H9 (cell line): ENCODE measurements around the gene LIMA1. TPM values are rescaled to one million over a fixed set of nuclear protein-coding genes. Genes with fewer than 3 reads are reported as not detected.

ENCODE experiments used
- DNase-seq: peaks from one replicate; pipeline ENCODE4 v3.0.0-alpha.2; 2017
- H2AFZ ChIP-seq: one replicate; pipeline ENCODE4 v1.6.1; 2013; ENCODE audit warnings: mild to moderate bottlenecking, low read length, control low read depth, moderate library complexity
- H2AK5ac ChIP-seq: 2 replicates; pipeline ENCODE4 v1.6.1; 2013; ENCODE audit warnings: low read length, control low read depth, mixed read lengths; ENCODE audit not compliant: insufficient read length
- H2BK120ac ChIP-seq: one replicate; pipeline ENCODE4 v1.6.1; 2013; ENCODE audit warnings: low read depth, mild to moderate bottlenecking, low read length, control low read depth, inconsistent platforms; ENCODE audit not compliant: poor library complexity, severe bottlenecking
- H2BK12ac ChIP-seq: 2 replicates; pipeline ENCODE4 v1.6.1; 2013; ENCODE audit warnings: low read length, control low read depth, mixed read lengths, low read depth; ENCODE audit not compliant: insufficient read length
- H2BK15ac ChIP-seq: 2 replicates; pipeline ENCODE4 v1.6.1; 2013; ENCODE audit warnings: low read depth, low read length, control low read depth
- H2BK20ac ChIP-seq: one replicate; pipeline ENCODE4 v1.6.1; 2013; ENCODE audit warnings: low read depth, mild to moderate bottlenecking, low read length, control low read depth, inconsistent platforms; ENCODE audit not compliant: poor library complexity, severe bottlenecking
- H2BK5ac ChIP-seq: 2 replicates; pipeline ENCODE4 v1.6.1; 2013; ENCODE audit warnings: low read length, control low read depth, mixed read lengths; ENCODE audit not compliant: insufficient read length
- H3K14ac ChIP-seq: 2 replicates; pipeline ENCODE4 v1.6.1; 2013; ENCODE audit warnings: low read length, control low read depth; ENCODE audit not compliant: insufficient read depth
- H3K18ac ChIP-seq: 2 replicates; pipeline ENCODE4 v1.6.1; 2013; ENCODE audit warnings: low read depth, mild to moderate bottlenecking, mixed read lengths, low read length, control low read depth; ENCODE audit not compliant: insufficient read length
- H3K23ac ChIP-seq: 2 replicates; pipeline ENCODE4 v1.6.1; 2013; ENCODE audit warnings: low read length, control low read depth, mixed read lengths, low read depth; ENCODE audit not compliant: insufficient read length
- H3K23me2 ChIP-seq: 2 replicates; pipeline ENCODE4 v1.6.1; 2013; ENCODE audit warnings: low read depth, mild to moderate bottlenecking, mixed read lengths, low read length, control low read depth; ENCODE audit not compliant: insufficient read length, poor library complexity, severe bottlenecking
- H3K27ac ChIP-seq: 2 replicates; pipeline ENCODE4 v1.5.1; 2013; ENCODE audit warnings: low read length, control low read depth, mixed read lengths, low read depth; ENCODE audit not compliant: insufficient read length
- H3K27me3 ChIP-seq: 2 replicates; pipeline ENCODE4 v1.6.1; 2013; ENCODE audit warnings: low read length, control low read depth, inconsistent platforms; ENCODE audit not compliant: insufficient read depth
- H3K4ac ChIP-seq: 2 replicates; pipeline ENCODE4 v1.6.1; 2013; ENCODE audit warnings: low read depth, mild to moderate bottlenecking, control low read depth, inconsistent platforms, low read length, moderate library complexity
- H3K4me1 ChIP-seq: 2 replicates; pipeline ENCODE4 v1.6.1; 2013; ENCODE audit warnings: low read length, control low read depth, inconsistent platforms; ENCODE audit not compliant: insufficient read depth
- H3K4me2 ChIP-seq: 2 replicates; pipeline ENCODE4 v1.6.1; 2013; ENCODE audit warnings: low read length, control low read depth, mixed read lengths; ENCODE audit not compliant: insufficient read length, insufficient read depth
- H3K56ac ChIP-seq: 2 replicates; pipeline ENCODE4 v1.6.1; 2013; ENCODE audit warnings: low read depth, mild to moderate bottlenecking, mixed read lengths, low read length, control low read depth; ENCODE audit not compliant: insufficient read length
- H3K79me1 ChIP-seq: 2 replicates; pipeline ENCODE4 v1.6.1; 2013; ENCODE audit warnings: low read depth, mild to moderate bottlenecking, moderate library complexity, low read length, control low read depth, inconsistent platforms; ENCODE audit not compliant: insufficient read depth, poor library complexity, severe bottlenecking
- H3K79me2 ChIP-seq: 2 replicates; pipeline ENCODE4 v1.6.1; 2013; ENCODE audit warnings: low read length, control low read depth, inconsistent platforms; ENCODE audit not compliant: insufficient read depth
- H3K9ac ChIP-seq: 2 replicates; pipeline ENCODE4 v1.6.1; 2013; ENCODE audit warnings: low read length, control low read depth, mixed read lengths; ENCODE audit not compliant: insufficient read length; ENCODE audit errors: extremely low read depth
- H3K9me3 ChIP-seq: one replicate; pipeline ENCODE4 v1.6.1; 2013; ENCODE audit warnings: low read depth, low read length, inconsistent platforms; ENCODE audit not compliant: control insufficient read depth
- H3T11ph ChIP-seq: one replicate; pipeline ENCODE4 v1.6.1; 2013; ENCODE audit warnings: mild to moderate bottlenecking, low read length, control low read depth, inconsistent platforms
- H4K20me1 ChIP-seq: one replicate; pipeline ENCODE4 v1.6.1; 2013; ENCODE audit not compliant: control insufficient read depth, insufficient read length, insufficient read depth
- H4K5ac ChIP-seq: 2 replicates; pipeline ENCODE4 v1.6.1; 2013; ENCODE audit warnings: low read depth, mild to moderate bottlenecking, mixed read lengths, low read length, control low read depth; ENCODE audit not compliant: insufficient read length
- H4K8ac ChIP-seq: replicated peaks from 2 replicates; pipeline ENCODE4 v1.6.1; 2013; ENCODE audit warnings: low read length, control low read depth, mixed read lengths, low read depth; ENCODE audit not compliant: insufficient read length
- H4K91ac ChIP-seq: 2 replicates; pipeline ENCODE4 v1.6.1; 2013; ENCODE audit warnings: low read depth, mild to moderate bottlenecking, moderate library complexity, mixed read lengths, low read length, control low read depth; ENCODE audit not compliant: insufficient read length
- H3K27ac Mint-ChIP-seq, 3 experiments: 2 replicates in 2 of 3; 3 replicates in 1 of 3; pipeline ENCODE4 v1.8.0; 2020 to 2021; ENCODE audit warnings: mixed read lengths in 3 of 3, mild to moderate bottlenecking in 1 of 3, moderate library complexity in 1 of 3
- H3K27me3 Mint-ChIP-seq: 2 replicates; pipeline ENCODE4 v1.8.0; 2021; ENCODE audit warnings: low read depth, mild to moderate bottlenecking, moderate library complexity, mixed read lengths
- H3K36me3 Mint-ChIP-seq, 3 experiments: 2 replicates in 2 of 3; 3 replicates in 1 of 3; pipeline ENCODE4 v1.8.0; 2020 to 2021; ENCODE audit warnings: low read depth in 3 of 3, mixed read lengths in 3 of 3; ENCODE audit not compliant: insufficient read depth in 1 of 3
- H3K4me1 Mint-ChIP-seq, 2 experiments: 2 replicates each; pipeline ENCODE4 v1.8.0; 2020; ENCODE audit warnings: mixed read lengths in 2 of 2
- H3K4me3 Mint-ChIP-seq, 2 experiments: 2 replicates in 1 of 2; 3 replicates in 1 of 2; pipeline ENCODE4 v1.8.0; 2020 to 2021; ENCODE audit warnings: mild to moderate bottlenecking in 2 of 2, mixed read lengths in 2 of 2, moderate library complexity in 1 of 2
- H3K9me3 Mint-ChIP-seq, 2 experiments: 2 replicates in 1 of 2; 3 replicates in 1 of 2; pipeline ENCODE4 v1.8.0; 2020; ENCODE audit warnings: mild to moderate bottlenecking in 2 of 2, mixed read lengths in 2 of 2, moderate library complexity in 1 of 2
- CTCF ChIP-seq: fragments of 200-600 bp; sonication (generic); conservative IDR thresholded peaks from 3 replicates; pipeline ENCODE4 v1.8.0; 2021; ENCODE audit warnings: antibody characterized with exemption, mild to moderate bottlenecking
- WGBS: extraction: QIAGEN DNeasy Blood & Tissue Kit; methylation state at CpG from one replicate; pipeline ENCODE4 v1.1.7; 2013; ENCODE audit warnings: missing lambda C conversion rate, low lambda C conversion rate, mixed read lengths; ENCODE audit not compliant: insufficient read length; ENCODE audit errors: extremely low coverage; 5-methylcytosine and 5-hydroxymethylcytosine counted together
- total RNA-seq: library from RNA; stranded (reverse); gene quantifications from 2 replicates; pipeline ENCODE4 v1.2.1, GENCODE V29; 2021

The LIMA1 gene
- total RNA-seq, 1 experiment from 2014 or later, result 40.8 TPM

GRCh38 chr12:50221228-50222008, 61.9 kb downstream of the LIMA1 start:
- no peak overlapping the region for H4K8ac ChIP-seq
- no peak overlapping the region for H4K5ac ChIP-seq
- TF ChIP-seq CTCF, result no peak
- no peak overlapping the region for H3K27ac ChIP-seq
- WGBS, result no CpG with 5 or more reads among the region's 9 CpGs
- no peaks in the 10 kb centered on the region for H4K20me1 ChIP-seq
- no peaks in the 10 kb centered on the region for H3K27me3 ChIP-seq
- peak overlapping the region; percentile 21; the same call in 1 of the 2 replicates for H3K14ac ChIP-seq
- H4K91ac ChIP-seq, result no peak overlapping the region
- H2BK20ac ChIP-seq, result no peak overlapping the region
- H3K18ac ChIP-seq, result no peak overlapping the region
- H2BK120ac ChIP-seq, result no peak overlapping the region
- no peaks in the 10 kb centered on the region for H3K4me1 ChIP-seq
- Mint-ChIP-seq H3K27ac (no peak overlapping the region), H3K9me3 (no peaks in the 10 kb centered on the region), H3K27me3 (no peaks in the 10 kb centered on the region), H3K4me3 (no peak overlapping the region), H3K36me3 (peaks cover 0 to 12% (median 2%) of the 10 kb centered on the region in 3 experiments; a peak in 5 of 7 replicates), H3K4me1 (peaks cover 18 to 22% of the 10 kb centered on the region in 2 experiments)
- H3K23ac ChIP-seq, result no peak overlapping the region
- no peak overlapping the region for H2BK5ac ChIP-seq
- no peak overlapping the region for H3K4ac ChIP-seq
- DNase-seq, result no peak
- no peaks in the 10 kb centered on the region for H3K9me3 ChIP-seq
- no peak overlapping the region for H2AK5ac ChIP-seq
- peaks cover 10% of the 10 kb centered on the region; the same call in 1 of the 2 replicates for H3K79me2 ChIP-seq
- H3K9ac ChIP-seq, result peak overlapping the region; percentile 79
- no peak overlapping the region for H3T11ph ChIP-seq
- no peak overlapping the region for H2BK15ac ChIP-seq
- H2BK12ac ChIP-seq, result no peak overlapping the region
- H3K56ac ChIP-seq, result no peak overlapping the region
- peaks cover 4% of the 10 kb centered on the region for H3K79me1 ChIP-seq
- H3K4me2 ChIP-seq, result peak overlapping the region; percentile 81
- H3K23me2 ChIP-seq, result peaks cover 8% of the 10 kb centered on the region
- no peak overlapping the region for H2AFZ ChIP-seq
